Endothelial cell of umbilical vein (primary cell): ENCODE measurements around the gene ZNF593. TPM values are rescaled to one million over a fixed set of nuclear protein-coding genes. Genes with fewer than 3 reads are reported as not detected.

Source experiments
- BruUV-seq: library from RNA; stranded (reverse); fragments of 400-500 nt; replicated peaks from 2 replicates; lab custom pipeline; 2021; lab: Mats Ljungman, UMichigan
- CTCF ChIA-PET: fragments of 300-600, 350-600 bp; sonication (Branson Sonifier 250); formaldehyde crosslinking; loops from one replicate; lab custom pipeline; 2021; ENCODE audit warnings: antibody characterized with exemption, inconsistent platforms; lab: Charles Lee
- POLR2A ChIA-PET: fragments of 300-600, 350-600 bp; sonication (Branson Sonifier 250); formaldehyde crosslinking; loops from one replicate; lab custom pipeline; 2021; ENCODE audit warnings: antibody characterized with exemption, inconsistent platforms; lab: Charles Lee
- DNase-seq: peaks from one replicate; pipeline ENCODE4 v3.0.0-alpha.2; 2011; ENCODE audit warnings: low read depth, low spot score
- FAIRE-seq: peaks from 2 replicates; lab custom pipeline; 2011; peaks lifted over from hg19 to GRCh38; lab: Jason Lieb, UNC
- H2AFZ ChIP-seq: 2 replicates; pipeline ENCODE4 v1.6.0; 2012; ENCODE audit warnings: low read depth, low read length, control low read depth, inconsistent platforms
- H3K27ac ChIP-seq: 2 replicates; pipeline ENCODE4 v1.5.1; 2011; ENCODE audit warnings: low read depth, mild to moderate bottlenecking, control low read depth, low read length, moderate library complexity; ENCODE audit not compliant: insufficient read depth
- H3K27me3 ChIP-seq, 2 experiments: 2 replicates each; pipeline versions ENCODE4 v1.6.0 to v1.6.1; 2011; ENCODE audit warnings: low read length in 2 of 2, mixed read lengths in 1 of 2; ENCODE audit not compliant: control insufficient read depth in 2 of 2, insufficient read depth in 2 of 2
- H3K36me3 ChIP-seq, 2 experiments: 2 replicates in 1 of 2; 3 replicates in 1 of 2; pipeline ENCODE4 v1.5.1; 2011; ENCODE audit warnings: low read length in 2 of 2, mild to moderate bottlenecking in 1 of 2, moderate library complexity in 1 of 2; ENCODE audit not compliant: control insufficient read depth in 2 of 2, insufficient read depth in 2 of 2; ENCODE audit errors: extremely low read depth in 1 of 2
- H3K4me1 ChIP-seq: 3 replicates; pipeline ENCODE4 v1.5.1; 2011; ENCODE audit warnings: mild to moderate bottlenecking, low read length; ENCODE audit not compliant: control insufficient read depth, insufficient read depth; ENCODE audit errors: extremely low read depth
- H3K4me2 ChIP-seq: 2 replicates; pipeline ENCODE4 v1.6.1; 2011; ENCODE audit warnings: low read length, control low read depth, mixed read lengths; ENCODE audit not compliant: insufficient read depth
- H3K4me3 ChIP-seq, 3 experiments: fragments of 200-600 bp in 1 of 3; sonication (generic), shearing (Covaris generic) in 1 of 3; replicated peaks in 1 of 3; 2 replicates each; pipeline ENCODE4 v1.5.1; 2011 to 2016; ENCODE audit warnings: control low read depth in 3 of 3, low read length in 3 of 3, mild to moderate bottlenecking in 2 of 3, inconsistent platforms in 1 of 3, low read depth in 1 of 3, moderate library complexity in 1 of 3; ENCODE audit not compliant: insufficient read depth in 1 of 3
- H3K79me2 ChIP-seq: 2 replicates; pipeline ENCODE4 v1.6.0; 2012; ENCODE audit warnings: low read length, inconsistent platforms; ENCODE audit not compliant: control insufficient read depth, insufficient read depth
- H3K9ac ChIP-seq: replicated peaks from 2 replicates; pipeline ENCODE3; 2011; ENCODE audit warnings: low read length, control low read depth; ENCODE audit not compliant: insufficient read depth; ENCODE audit errors: extremely low read depth
- H3K9me1 ChIP-seq: replicated peaks from 3 replicates; pipeline ENCODE4 v1.6.0; 2011; ENCODE audit warnings: mild to moderate bottlenecking, low read length; ENCODE audit not compliant: control insufficient read depth, insufficient read depth; ENCODE audit errors: extremely low read depth
- H3K9me3 ChIP-seq: replicated peaks from 2 replicates; pipeline ENCODE4 v1.5.1; 2012; ENCODE audit warnings: low read length, inconsistent platforms; ENCODE audit not compliant: control insufficient read depth, insufficient read depth
- H4K20me1 ChIP-seq: replicated peaks from 2 replicates; pipeline ENCODE3; 2011; ENCODE audit warnings: mild to moderate bottlenecking, low read length; ENCODE audit not compliant: control insufficient read depth, insufficient read depth; ENCODE audit errors: extremely low read depth
- CTCF ChIP-seq, 2 donors: IDR thresholded peaks; 1 replicate in 1 of 2; 2 replicates in 1 of 2; pipeline ENCODE4 v1.5.1; 2011; ENCODE audit warnings: low read length in 2 of 2, mild to moderate bottlenecking in 2 of 2, moderate library complexity in 2 of 2, control low read depth in 1 of 2, inconsistent platforms in 1 of 2, low read depth in 1 of 2; ENCODE audit not compliant: insufficient read depth in 1 of 2; ENCODE audit errors: extremely low read depth in 1 of 2
- EZH2 ChIP-seq: IDR thresholded peaks from 2 replicates; pipeline ENCODE4 v1.6.1; 2012; ENCODE audit warnings: borderline replicate concordance, low read depth, mild to moderate bottlenecking, moderate library complexity, low read length, inconsistent platforms; ENCODE audit not compliant: severe bottlenecking
- FOS ChIP-seq: IDR thresholded peaks from 2 replicates; pipeline ENCODE4 v1.6.1; 2011; ENCODE audit warnings: mild to moderate bottlenecking, low read length, moderate library complexity, borderline replicate concordance; ENCODE audit not compliant: insufficient read depth
- GATA2 ChIP-seq: IDR thresholded peaks from 2 replicates; pipeline ENCODE4 v1.7.0; 2011; ENCODE audit warnings: low read depth, mild to moderate bottlenecking, moderate library complexity, mixed read lengths, low read length; ENCODE audit not compliant: insufficient read length, insufficient read depth
- MYC ChIP-seq: IDR thresholded peaks from one replicate; pipeline ENCODE4 v1.6.1; 2011; ENCODE audit warnings: mild to moderate bottlenecking, low read depth, low read length
- POLR2A ChIP-seq: IDR thresholded peaks from 2 replicates; pipeline ENCODE4 v1.6.1; 2012; ENCODE audit warnings: low read depth, mild to moderate bottlenecking, control low read depth, low read length
- dilution Hi-C: fragments of 300-500 bp; cut with MboI; formaldehyde crosslinking; loops from one replicate; pipeline ENCODE4 v1.15.0; 2019; ENCODE audit warnings: low sequenced_read_pairs; ENCODE audit not compliant: extremely low pct_ligation_motif_present
- intact Hi-C: fragments of 100-400 bp; cut with micrococcal nuclease; formaldehyde crosslinking; loops from one replicate; pipeline ENCODE4 v1.10.0; 2022
- polyA plus RNA-seq, 4 experiments: library from polyadenylated mRNA; depleted of rRNA in 3 of 4; stranded (reverse) in 3 of 4; unstranded in 1 of 4; fragments of >200 nt; gene quantifications; 2 replicates each; pipeline versions ENCODE4 v1.2.1 to v1.2.3, GENCODE V29; 2011 to 2012; ENCODE audit warnings: missing spikeins in 1 of 4
- total RNA-seq: library from RNA; stranded (reverse); gene quantifications from 2 replicates; pipeline ENCODE4 v1.2.3, GENCODE V29; 2021

The ZNF593 gene
- total and polyA plus RNA-seq, 2 donors (not counting 3 experiments of a cell fraction or from before 2014, with no cell fraction given), result 30.5 to 71.0 TPM

GRCh38 chr1:26184086-26184485, 14.4 kb downstream of the ZNF593 start:
- H3K36me3 ChIP-seq, result no peaks in the 10 kb centered on the region
- TF ChIP-seq CTCF (IDR thresholded peaks at IDR 0.05; ENCODE audit: extremely low read depth in 1 of 2, insufficient read depth in 1 of 2, low read depth in 1 of 2, low read length in 2 of 2), result no peak
- no peak for TF ChIP-seq POLR2A
- TF ChIP-seq GATA2, result no peak
- no peak overlapping the region for H2AFZ ChIP-seq
- ChIA-PET CTCF (interaction anchor here (1.6 kb wide), 1 partner anchor 14 kb away, joined by 6 read pairs; the partner anchor contains the start of gene ZNF593), POLR2A (no interaction called here)
- no peak overlapping the region for H3K4me3 ChIP-seq
- BruUV-seq, result no TSS peak
- no peaks in the 10 kb centered on the region for H3K27me3 ChIP-seq
- intact Hi-C loops, result no loop called here
- H3K4me2 ChIP-seq, result no peak overlapping the region
- H3K27ac ChIP-seq, result no peak overlapping the region
- no peak overlapping the region for H3K9ac ChIP-seq
- no peaks in the 10 kb centered on the region for H3K9me1 ChIP-seq
- H3K79me2 ChIP-seq, result no peaks in the 10 kb centered on the region
- no peaks in the 10 kb centered on the region for H3K4me1 ChIP-seq
- H3K9me3 ChIP-seq, result no peaks in the 10 kb centered on the region
- no peaks in the 10 kb centered on the region for H4K20me1 ChIP-seq
- dilution Hi-C loops, result no loop called here
- no peak for FAIRE-seq
- no peak for DNase-seq

GRCh38 chr1:26184883-26185282, 15.2 kb downstream of the ZNF593 start:
- POLR2A ChIA-PET, result no interaction called here
- H3K9me3 ChIP-seq, result no peaks in the 10 kb centered on the region
- no peak for FAIRE-seq

More at GRCh38 chr1:26184883-26185282, 15.2 kb downstream of the ZNF593 start:
- intact Hi-C loops (no loop called here), dilution Hi-C loops (no loop called here)
- TF ChIP-seq CTCF (IDR thresholded peaks at IDR 0.05; ENCODE audit: extremely low read depth in 1 of 2, insufficient read depth in 1 of 2, low read depth in 1 of 2, low read length in 2 of 2) (no peak), FOS (no peak), EZH2 (no peak), MYC (no peak)
- Histone ChIP-seq H3K4me1 (no peaks in the 10 kb centered on the region), H3K4me2 (no peak overlapping the region), H3K9ac (no peak overlapping the region), H3K36me3 (no peaks in the 10 kb centered on the region), H4K20me1 (no peaks in the 10 kb centered on the region), H3K79me2 (no peaks in the 10 kb centered on the region), H3K9me1 (no peaks in the 10 kb centered on the region), H2AFZ (no peak overlapping the region), H3K4me3 (no peak overlapping the region), H3K27ac (no peak overlapping the region), H3K27me3 (no peaks in the 10 kb centered on the region)
- DNase-seq, result no peak
- CTCF ChIA-PET, result interaction anchor here (1.6 kb wide), 1 partner anchor 15 kb away, joined by 6 read pairs; the partner anchor contains the start of gene ZNF593
- BruUV-seq, result no TSS peak
